SH-SY5Y (cell line): ENCODE measurements around the gene ACY1.

Experiments used
- GATA2 ChIP-seq: IDR thresholded peaks from 2 replicates; pipeline ENCODE4 v1.6.1; 2011; ENCODE audit warnings: mild to moderate bottlenecking, low read depth, low read length
- GATA3 ChIP-seq: IDR thresholded peaks from 2 replicates; pipeline ENCODE4 v1.6.1; 2011; ENCODE audit warnings: low read depth, mild to moderate bottlenecking, low read length, moderate library complexity

DNA sequence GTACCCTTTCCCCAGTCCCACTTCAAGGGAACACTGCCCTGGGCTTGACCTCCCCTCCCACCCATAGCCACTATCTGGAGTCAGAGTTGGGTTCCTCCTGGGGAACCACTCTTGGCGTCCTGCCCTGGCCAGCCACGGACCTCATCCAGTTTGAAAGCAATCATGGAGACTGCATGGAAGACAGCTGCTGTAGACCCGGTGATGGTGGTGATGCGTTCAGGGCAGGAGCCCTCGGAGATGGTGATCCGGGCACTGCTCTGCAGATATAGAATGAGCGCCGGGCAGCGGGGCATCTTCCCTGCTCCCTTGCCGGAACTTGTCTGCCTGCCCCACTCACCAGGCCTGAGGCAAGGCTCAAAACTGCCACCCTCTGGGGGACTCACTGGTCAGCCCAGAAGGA lies 22.9 kb upstream of the ACY1 start:
- no peak for TF ChIP-seq GATA3
- TF ChIP-seq GATA2: no peak
